HG03095 (cell line): Measurements from ENCODE around the gene DGCR8.

Source experiments
- ATAC-seq: cut with Tn5 transposase; IDR thresholded peaks from one replicate; pipeline ENCODE4 v1.9.1; 2021; ENCODE audit warnings: moderate library complexity; ENCODE audit not compliant: unreplicated experiment

Gene DGCR8

GRCh38 chr22:20052309-20053259 is 27.5 kb upstream of the DGCR8 start:
- no peak for ATAC-seq

- ATAC-seq: no peak
These were observed 26.5 kb upstream of the DGCR8 start for GRCh38 chr22:20053407-20054033.

GRCh38 chr22:20054034-20054427 is 26.0 kb upstream of the DGCR8 start:
- ATAC-seq: no peak

- no peak for ATAC-seq
These were observed 25.6 kb upstream of the DGCR8 start for GRCh38 chr22:20054485-20054884.

- ATAC-seq: no peak
These were observed 24.9 kb upstream of the DGCR8 start for GRCh38 chr22:20055144-20055543.

GRCh38 chr22:20055654-20056053 is 24.4 kb upstream of the DGCR8 start:
- ATAC-seq: no peak

GRCh38 chr22:20056161-20056560 is 23.9 kb upstream of the DGCR8 start:
- ATAC-seq: no peak

GRCh38 chr22:20056696-20057386 is 23.2 kb upstream of the DGCR8 start:
- ATAC-seq: no peak

- ATAC-seq: no peak
These were observed 22.3 kb upstream of the DGCR8 start for GRCh38 chr22:20057596-20058268.

- ATAC-seq: no peak
These were observed 20.9 kb upstream of the DGCR8 start for GRCh38 chr22:20058989-20059770.

GRCh38 chr22:20060700-20061480 is 19.2 kb upstream of the DGCR8 start:
- no peak for ATAC-seq

GRCh38 chr22:20061481-20061861 is 18.6 kb upstream of the DGCR8 start:
- ATAC-seq: no peak

- ATAC-seq: no peak
These were observed 17.8 kb upstream of the DGCR8 start for GRCh38 chr22:20062043-20062765.

- no peak for ATAC-seq
These were observed 17.3 kb upstream of the DGCR8 start for GRCh38 chr22:20062766-20063083.

- ATAC-seq: no peak
These were observed 16.5 kb upstream of the DGCR8 start for GRCh38 chr22:20063271-20064139.

- ATAC-seq: no peak
These were observed 15.9 kb upstream of the DGCR8 start for GRCh38 chr22:20064140-20064480.

GRCh38 chr22:20064545-20065262 is 15.3 kb upstream of the DGCR8 start:
- no peak for ATAC-seq
